ENCODE results near the gene ZBTB39.
"Not testable (repeated sequence)": the region's sequence is repeated elsewhere in the genome, so short reads cannot be mapped to it uniquely, and the experiment has no call there.

Gene ZBTB39

GRCh38 chr12:57042695-57043094 lies 36.3 kb upstream of the ZBTB39 start:
- Histone ChIP-seq H3K36me3 (ENCODE audit: insufficient read depth, low read length) (no peaks in the 10 kb centered on the region), H3K4me1 (ENCODE audit: insufficient read depth, low read length) (no peaks in the 10 kb centered on the region), H3K9ac (ENCODE audit: low read depth, low read length) (no peak overlapping the region)

GRCh38 chr12:57040750-57041149 lies 34.4 kb upstream of the ZBTB39 start:
- Histone ChIP-seq H3K9me3 (ENCODE audit: control insufficient read depth, insufficient read depth, low read length) (no peaks in the 10 kb centered on the region), H3K9ac (ENCODE audit: low read depth, low read length) (no peak overlapping the region), H3K4me1 (ENCODE audit: insufficient read depth, low read length) (no peaks in the 10 kb centered on the region), H3K36me3 (ENCODE audit: insufficient read depth, low read length) (no peaks in the 10 kb centered on the region)

More at GRCh38 chr12:57042695-57043094, 36.3 kb upstream of the ZBTB39 start:
- H3K9me3 ChIP-seq (ENCODE audit: control insufficient read depth, insufficient read depth, low read length), result no peaks in the 10 kb centered on the region

- Histone ChIP-seq H3K9me3 (ENCODE audit: control insufficient read depth, insufficient read depth, low read length) (no peaks in the 10 kb centered on the region), H3K4me1 (ENCODE audit: insufficient read depth, low read length) (no peaks in the 10 kb centered on the region), H3K36me3 (ENCODE audit: insufficient read depth, low read length) (no peaks in the 10 kb centered on the region), H3K9ac (ENCODE audit: low read depth, low read length) (no peak overlapping the region)
Observed at GRCh38 chr12:57040211-57040610, 33.9 kb upstream of the ZBTB39 start.

- Histone ChIP-seq H3K9me3 (ENCODE audit: control insufficient read depth, insufficient read depth, low read length) (no peaks in the 10 kb centered on the region), H3K36me3 (ENCODE audit: insufficient read depth, low read length) (no peaks in the 10 kb centered on the region), H3K9ac (ENCODE audit: low read depth, low read length) (no peak overlapping the region), H3K4me1 (ENCODE audit: insufficient read depth, low read length) (no peaks in the 10 kb centered on the region)
Observed at GRCh38 chr12:57039016-57039798, 32.9 kb upstream of the ZBTB39 start.

GRCh38 chr12:57037264-57037663 lies 30.9 kb upstream of the ZBTB39 start:
- Histone ChIP-seq H3K9me3 (ENCODE audit: control insufficient read depth, insufficient read depth, low read length) (no peaks in the 10 kb centered on the region), H3K9ac (ENCODE audit: low read depth, low read length) (no peak overlapping the region), H3K4me1 (ENCODE audit: insufficient read depth, low read length) (no peaks in the 10 kb centered on the region), H3K36me3 (ENCODE audit: insufficient read depth, low read length) (no peaks in the 10 kb centered on the region)

GRCh38 chr12:57033431-57033830 lies 27.1 kb upstream of the ZBTB39 start:
- peaks cover 12% of the 10 kb centered on the region for H3K4me1 ChIP-seq (ENCODE audit: insufficient read depth, low read length)
- H3K9ac ChIP-seq (ENCODE audit: low read depth, low read length), result no peak overlapping the region
- no peaks in the 10 kb centered on the region for H3K36me3 ChIP-seq (ENCODE audit: insufficient read depth, low read length)
- no peaks in the 10 kb centered on the region for H3K9me3 ChIP-seq (ENCODE audit: control insufficient read depth, insufficient read depth, low read length)

- no peak overlapping the region for H3K9ac ChIP-seq (ENCODE audit: low read depth, low read length)
Observed at GRCh38 chr12:57031789-57032188, 25.4 kb upstream of the ZBTB39 start.

GRCh38 chr12:57031138-57031725 lies 24.9 kb upstream of the ZBTB39 start:
- H3K9me3 ChIP-seq (ENCODE audit: control insufficient read depth, insufficient read depth, low read length), result no peaks in the 10 kb centered on the region

More at GRCh38 chr12:57031789-57032188, 25.4 kb upstream of the ZBTB39 start:
- peaks cover 16% of the 10 kb centered on the region for H3K4me1 ChIP-seq (ENCODE audit: insufficient read depth, low read length)
- H3K36me3 ChIP-seq (ENCODE audit: insufficient read depth, low read length), result no peaks in the 10 kb centered on the region
- no peaks in the 10 kb centered on the region for H3K9me3 ChIP-seq (ENCODE audit: control insufficient read depth, insufficient read depth, low read length)

GRCh38 chr12:57029457-57029856 lies 23.1 kb upstream of the ZBTB39 start:
- no peaks in the 10 kb centered on the region for H3K9me3 ChIP-seq (ENCODE audit: control insufficient read depth, insufficient read depth, low read length)
- H3K9ac ChIP-seq (ENCODE audit: low read depth, low read length), result no peak overlapping the region
- H3K36me3 ChIP-seq (ENCODE audit: insufficient read depth, low read length), result no peaks in the 10 kb centered on the region
- peaks cover 17% of the 10 kb centered on the region for H3K4me1 ChIP-seq (ENCODE audit: insufficient read depth, low read length)

More at GRCh38 chr12:57031138-57031725, 24.9 kb upstream of the ZBTB39 start:
- Histone ChIP-seq H3K4me1 (ENCODE audit: insufficient read depth, low read length) (peaks cover 17% of the 10 kb centered on the region), H3K9ac (ENCODE audit: low read depth, low read length) (no peak overlapping the region), H3K36me3 (ENCODE audit: insufficient read depth, low read length) (no peaks in the 10 kb centered on the region)

GRCh38 chr12:57027805-57028153 lies 21.4 kb upstream of the ZBTB39 start:
- H3K9ac ChIP-seq (ENCODE audit: low read depth, low read length), result no peak overlapping the region
- H3K4me1 ChIP-seq (ENCODE audit: insufficient read depth, low read length), result peaks cover 17% of the 10 kb centered on the region
- H3K9me3 ChIP-seq (ENCODE audit: control insufficient read depth, insufficient read depth, low read length), result no peaks in the 10 kb centered on the region
- no peaks in the 10 kb centered on the region for H3K36me3 ChIP-seq (ENCODE audit: insufficient read depth, low read length)

GRCh38 chr12:57027011-57027804 lies 20.9 kb upstream of the ZBTB39 start:
- Histone ChIP-seq H3K36me3 (ENCODE audit: insufficient read depth, low read length) (no peaks in the 10 kb centered on the region), H3K9ac (ENCODE audit: low read depth, low read length) (no peak overlapping the region)

GRCh38 chr12:57025196-57025595 lies 18.9 kb upstream of the ZBTB39 start:
- no peaks in the 10 kb centered on the region for H3K9me3 ChIP-seq (ENCODE audit: control insufficient read depth, insufficient read depth, low read length)

More at GRCh38 chr12:57027011-57027804, 20.9 kb upstream of the ZBTB39 start:
- Histone ChIP-seq H3K9me3 (ENCODE audit: control insufficient read depth, insufficient read depth, low read length) (no peaks in the 10 kb centered on the region), H3K4me1 (ENCODE audit: insufficient read depth, low read length) (peaks cover 17% of the 10 kb centered on the region)

GRCh38 chr12:57022324-57022723 lies 16.0 kb upstream of the ZBTB39 start:
- not testable (repeated sequence) for H3K9ac ChIP-seq (ENCODE audit: low read depth, low read length); H3K9me3 ChIP-seq (ENCODE audit: control insufficient read depth, insufficient read depth, low read length); H3K4me1 ChIP-seq (ENCODE audit: insufficient read depth, low read length); H3K36me3 ChIP-seq (ENCODE audit: insufficient read depth, low read length)

More at GRCh38 chr12:57025196-57025595, 18.9 kb upstream of the ZBTB39 start:
- no peaks in the 10 kb centered on the region for H3K36me3 ChIP-seq (ENCODE audit: insufficient read depth, low read length)
- H3K9ac ChIP-seq (ENCODE audit: low read depth, low read length), result no peak overlapping the region
- H3K4me1 ChIP-seq (ENCODE audit: insufficient read depth, low read length), result peaks cover 5% of the 10 kb centered on the region; the same call in 1 of the 2 replicates

GRCh38 chr12:57019983-57020719 lies 13.8 kb upstream of the ZBTB39 start:
- Histone ChIP-seq H3K4me1 (ENCODE audit: insufficient read depth, low read length) (peaks cover 6% of the 10 kb centered on the region; the same call in 1 of the 2 replicates), H3K36me3 (ENCODE audit: insufficient read depth, low read length) (no peaks in the 10 kb centered on the region), H3K9ac (ENCODE audit: low read depth, low read length) (no peak overlapping the region), H3K9me3 (ENCODE audit: control insufficient read depth, insufficient read depth, low read length) (no peaks in the 10 kb centered on the region)

Measured in ES-I3 (cell line).